Esophagus muscularis mucosa (tissue), 4 donors: ENCODE data around the gene CTNNA3.

ENCODE experiments used
- CTCF ChIP-seq, 3 experiments: fragments of 200-600 bp in 2 of 3; fragments of 450-650 bp in 1 of 3; sonication (generic) in 2 of 3; IDR thresholded peaks; one replicate each; pipeline ENCODE4 v1.5.1; 2017 to 2019; ENCODE audit warnings: antibody characterized with exemption in 3 of 3, mild to moderate bottlenecking in 2 of 3, moderate library complexity in 1 of 3
- EP300 ChIP-seq: sonication (generic); formaldehyde crosslinking; IDR thresholded peaks from one replicate; pipeline ENCODE4 v1.6.1; 2017; ENCODE audit warnings: antibody characterized with exemption
- POLR2A ChIP-seq: fragments of 450-650 bp; IDR thresholded peaks from one replicate; pipeline ENCODE4 v1.6.1; 2017; ENCODE audit warnings: antibody characterized with exemption, moderate library complexity, mild to moderate bottlenecking, low read depth

- TF ChIP-seq EP300, result no peak
- TF ChIP-seq CTCF (IDR thresholded peaks at IDR 0.05), result no peak
- TF ChIP-seq POLR2A, result no peak
Observed at GRCh38 chr10:65964205-65964604, 1731.8 kb downstream of the CTNNA3 start.
